ENCODE results near the gene COPZ1. TPM values are rescaled to one million over a fixed set of nuclear protein-coding genes. Genes with fewer than 3 reads are reported as not detected.
A peak's percentile ranks its signal among the peaks of the same experiment; 100 is the strongest.

Gene COPZ1
- total and polyA plus RNA-seq, 9 of the 15 experiments (the other 6 are each of a cell fraction or from before 2014, with no cell fraction given) = 137 to 487 (median 233) TPM

DNA sequence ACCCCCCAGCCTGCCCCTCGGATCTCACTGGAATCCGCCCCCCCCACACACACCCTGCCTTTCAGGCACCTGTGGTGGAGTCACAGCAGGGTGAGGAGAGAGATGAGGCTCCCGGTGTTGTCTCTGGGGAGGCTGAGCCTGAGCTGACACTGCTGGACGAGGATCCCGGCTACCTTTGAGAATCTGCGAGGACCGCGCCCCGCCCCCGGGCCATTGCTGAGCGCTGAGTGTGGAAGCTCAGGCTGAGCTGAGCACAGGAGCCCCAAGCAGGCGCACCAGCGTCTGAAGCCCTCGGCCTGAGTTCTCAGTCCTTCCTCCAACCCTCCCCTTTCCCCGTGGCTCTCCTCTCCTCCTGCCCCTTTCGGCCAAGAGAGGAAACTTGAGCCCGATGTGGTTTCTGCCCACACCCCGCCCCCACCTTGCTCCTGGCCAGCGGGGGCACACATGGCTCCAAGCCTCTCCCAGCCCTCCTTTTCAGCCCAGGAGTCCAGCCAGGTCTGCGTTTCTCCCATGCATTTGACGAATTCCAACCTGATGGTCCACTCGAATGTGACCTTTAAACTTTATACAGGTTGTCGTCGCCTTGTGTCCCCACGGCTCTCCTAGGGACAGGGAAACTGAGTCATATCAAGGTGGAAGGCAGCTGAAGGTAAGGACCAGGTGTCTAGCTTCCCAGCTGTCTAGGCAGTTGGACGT lies 24.1 kb upstream of the COPZ1 start, which contains the start of gene NFE2:
NFE2 (minus strand) TSS at position 284 of the 696 bp plus-strand sequence. CDS start 5,767 bp downstream, outside the sequence.
- under 1% methylated on average over 22 of the region's 26 CpGs for WGBS (ENCODE audit: insufficient coverage, low coverage, missing lambda C conversion rate)
- DNase-seq (ENCODE audit: extremely low read depth in 1 of 4, low spot score in 3 of 4) = peak; percentile 70 to 94 (median 74)
- Histone ChIP-seq H3K4me2 (ENCODE audit: insufficient read depth, low read length) (peak within 1 kb of the TSS; percentile 100), H3K4me3 (peak within 1 kb of the TSS; percentile 78), H3K9me1 (ENCODE audit: control insufficient read depth, insufficient read depth, low read length) (no peaks in the 10 kb centered on the region), H3K79me2 (ENCODE audit: control insufficient read depth, insufficient read depth, low read length) (peaks cover 89% of the 10 kb centered on the region), H4K20me1 (replicated peaks; ENCODE audit: control insufficient read depth, insufficient read depth, low read length) (no peaks in the 10 kb centered on the region), H2AFZ (ENCODE audit: low read depth, low read length) (no peak within 1 kb of the TSS), H3K9me3 (replicated peaks; ENCODE audit: control insufficient read depth, insufficient read depth, low read depth, low read length) (no peaks in the 10 kb centered on the region), H3K27ac (ENCODE audit: extremely low read depth, low read depth, low read length) (peak within 1 kb of the TSS; percentile 88), H3K27me3 (ENCODE audit: control insufficient read depth in 2 of 2, insufficient read depth in 2 of 2, low read length in 2 of 2) (no peaks in the 10 kb centered on the region), H3K36me3 (ENCODE audit: control insufficient read depth, insufficient read depth, low read length) (peaks cover 36% of the 10 kb centered on the region), H3K9ac (ENCODE audit: insufficient read depth in 1 of 2, low read depth in 2 of 2, low read length in 2 of 2) (peak within 1 kb of the TSS; percentile 92 to 93), H3K4me1 (replicated peaks in 1 of 2; ENCODE audit: control insufficient read depth in 2 of 2, insufficient read depth in 2 of 2, low read length in 2 of 2) (peaks cover 29 to 35% of the 10 kb centered on the region in 2 experiments)
- BruUV-seq (replicated peaks) = no TSS peak
- POLR2A ChIA-PET = interaction anchor here (0.5 to 4.1 kb wide), 10 partner anchors 10 to 639 kb away, joined by 3 to 19 read pairs (median 6); partner anchors contain the start of genes CBX5, COPZ1 and HNRNPA1
- intact Hi-C loops (cut with micrococcal nuclease) (no loop called here), in situ Hi-C loops (cut with MboI) (no loop called here)
- FAIRE-seq = peak; percentile 67
- peak; percentile 81 for ATAC-seq
- CTCF ChIA-PET (ENCODE audit: low intra/inter-chr PET ratio) = interaction anchor here (0.7 kb wide), 1 partner anchor 1942 kb away, joined by 3 read pairs; no protein-coding TSS in a partner anchor
- TF ChIP-seq NRF1 (conservative IDR thresholded peaks at IDR 0.05 in 1 of 2, IDR thresholded peaks at IDR 0.05 in 1 of 2) (peak; percentile 86 to 88), CBFA2T3 (IDR thresholded peaks at IDR 0.05) (peak; percentile 48; the same call in 1 of the 2 replicates), CXXC5 (CRISPR knock-in tag; IDR thresholded peaks at IDR 0.05) (peak; percentile 48; the same call in 1 of the 2 replicates), MYC (IDR thresholded peaks at IDR 0.05; ENCODE audit: low read depth, low read length) (peak; percentile 81), MYC (CRISPR knock-in tag; IDR thresholded peaks at IDR 0.05; ENCODE audit: borderline replicate concordance, low read depth) (no peak), ELF1 (tag; IDR thresholded peaks at IDR 0.05) (no peak), KLF13 (tag; IDR thresholded peaks at IDR 0.05; ENCODE audit: borderline replicate concordance, low read depth) (peak; percentile 47; the same call in 1 of the 2 replicates), MBD2 (IDR thresholded peaks at IDR 0.05; ENCODE audit: borderline replicate concordance, low read depth) (peak; percentile 63; the same call in 1 of the 2 replicates), POLR3G (IDR thresholded peaks at IDR 0.05; ENCODE audit: extremely low read depth, insufficient read length, insufficient replicate concordance) (no peak)
- TF ChIP-seq, protein P1, sequence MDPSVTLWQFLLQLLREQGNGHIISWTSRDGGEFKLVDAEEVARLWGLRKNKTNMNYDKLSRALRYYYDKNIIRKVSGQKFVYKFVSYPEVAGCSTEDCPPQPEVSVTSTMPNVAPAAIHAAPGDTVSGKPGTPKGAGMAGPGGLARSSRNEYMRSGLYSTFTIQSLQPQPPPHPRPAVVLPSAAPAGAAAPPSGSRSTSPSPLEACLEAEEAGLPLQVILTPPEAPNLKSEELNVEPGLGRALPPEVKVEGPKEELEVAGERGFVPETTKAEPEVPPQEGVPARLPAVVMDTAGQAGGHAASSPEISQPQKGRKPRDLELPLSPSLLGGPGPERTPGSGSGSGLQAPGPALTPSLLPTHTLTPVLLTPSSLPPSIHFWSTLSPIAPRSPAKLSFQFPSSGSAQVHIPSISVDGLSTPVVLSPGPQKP (CRISPR knock-in tag; IDR thresholded peaks at IDR 0.05) = no peak
- TF ChIP-seq, protein P2, sequence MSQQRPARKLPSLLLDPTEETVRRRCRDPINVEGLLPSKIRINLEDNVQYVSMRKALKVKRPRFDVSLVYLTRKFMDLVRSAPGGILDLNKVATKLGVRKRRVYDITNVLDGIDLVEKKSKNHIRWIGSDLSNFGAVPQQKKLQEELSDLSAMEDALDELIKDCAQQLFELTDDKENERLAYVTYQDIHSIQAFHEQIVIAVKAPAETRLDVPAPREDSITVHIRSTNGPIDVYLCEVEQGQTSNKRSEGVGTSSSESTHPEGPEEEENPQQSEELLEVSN (IDR thresholded peaks at IDR 0.05; ENCODE audit: borderline replicate concordance in 1 of 2, extremely low read depth in 1 of 2, insufficient read depth in 1 of 2, insufficient read length in 1 of 2, low read depth in 1 of 2, low read length in 1 of 2, poor library complexity in 1 of 2, severe bottlenecking in 1 of 2) = peak in 1 of 2 experiments; percentile 64
- TF ChIP-seq, protein P3, sequence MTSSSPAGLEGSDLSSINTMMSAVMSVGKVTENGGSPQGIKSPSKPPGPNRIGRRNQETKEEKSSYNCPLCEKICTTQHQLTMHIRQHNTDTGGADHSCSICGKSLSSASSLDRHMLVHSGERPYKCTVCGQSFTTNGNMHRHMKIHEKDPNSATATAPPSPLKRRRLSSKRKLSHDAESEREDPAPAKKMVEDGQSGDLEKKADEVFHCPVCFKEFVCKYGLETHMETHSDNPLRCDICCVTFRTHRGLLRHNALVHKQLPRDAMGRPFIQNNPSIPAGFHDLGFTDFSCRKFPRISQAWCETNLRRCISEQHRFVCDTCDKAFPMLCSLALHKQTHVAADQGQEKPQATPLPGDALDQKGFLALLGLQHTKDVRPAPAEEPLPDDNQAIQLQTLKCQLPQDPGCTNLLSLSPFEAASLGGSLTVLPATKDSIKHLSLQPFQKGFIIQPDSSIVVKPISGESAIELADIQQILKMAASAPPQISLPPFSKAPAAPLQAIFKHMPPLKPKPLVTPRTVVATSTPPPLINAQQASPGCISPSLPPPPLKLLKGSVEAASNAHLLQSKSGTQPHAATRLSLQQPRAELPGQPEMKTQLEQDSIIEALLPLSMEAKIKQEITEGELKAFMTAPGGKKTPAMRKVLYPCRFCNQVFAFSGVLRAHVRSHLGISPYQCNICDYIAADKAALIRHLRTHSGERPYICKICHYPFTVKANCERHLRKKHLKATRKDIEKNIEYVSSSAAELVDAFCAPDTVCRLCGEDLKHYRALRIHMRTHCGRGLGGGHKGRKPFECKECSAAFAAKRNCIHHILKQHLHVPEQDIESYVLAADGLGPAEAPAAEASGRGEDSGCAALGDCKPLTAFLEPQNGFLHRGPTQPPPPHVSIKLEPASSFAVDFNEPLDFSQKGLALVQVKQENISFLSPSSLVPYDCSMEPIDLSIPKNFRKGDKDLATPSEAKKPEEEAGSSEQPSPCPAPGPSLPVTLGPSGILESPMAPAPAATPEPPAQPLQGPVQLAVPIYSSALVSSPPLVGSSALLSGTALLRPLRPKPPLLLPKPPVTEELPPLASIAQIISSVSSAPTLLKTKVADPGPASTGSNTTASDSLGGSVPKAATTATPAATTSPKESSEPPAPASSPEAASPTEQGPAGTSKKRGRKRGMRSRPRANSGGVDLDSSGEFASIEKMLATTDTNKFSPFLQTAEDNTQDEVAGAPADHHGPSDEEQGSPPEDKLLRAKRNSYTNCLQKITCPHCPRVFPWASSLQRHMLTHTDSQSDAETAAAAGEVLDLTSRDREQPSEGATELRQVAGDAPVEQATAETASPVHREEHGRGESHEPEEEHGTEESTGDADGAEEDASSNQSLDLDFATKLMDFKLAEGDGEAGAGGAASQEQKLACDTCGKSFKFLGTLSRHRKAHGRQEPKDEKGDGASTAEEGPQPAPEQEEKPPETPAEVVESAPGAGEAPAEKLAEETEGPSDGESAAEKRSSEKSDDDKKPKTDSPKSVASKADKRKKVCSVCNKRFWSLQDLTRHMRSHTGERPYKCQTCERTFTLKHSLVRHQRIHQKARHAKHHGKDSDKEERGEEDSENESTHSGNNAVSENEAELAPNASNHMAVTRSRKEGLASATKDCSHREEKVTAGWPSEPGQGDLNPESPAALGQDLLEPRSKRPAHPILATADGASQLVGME (CRISPR knock-in tag; IDR thresholded peaks at IDR 0.05) = 0 out of 2 replicates have a peak, but pooled peaks have one; percentile 30
